ENCODE measurements around the gene TMC2. TPM values are rescaled to one million over a fixed set of nuclear protein-coding genes. Genes with fewer than 3 reads are reported as not detected.
A peak's percentile ranks its signal among the peaks of the same experiment; 100 is the strongest.

TMC2 gene
- total and polyA plus RNA-seq, 8 donors: 0.02 to 0.19 (median 0.09) TPM; not detected in 3

GRCh38 chr20:2624190-2624589 lies 87.8 kb downstream of the TMC2 start:
- intact Hi-C loops (cut with DNase I): no loop called here
- peak in 2 of 4 donors; percentile 35 to 40 for ATAC-seq
- FAIRE-seq: no peak
- TF ChIP-seq CTCF (IDR thresholded peaks at IDR 0.05): no peak
- DNase-seq: no peak
- no peak overlapping the region for H3K4me3 ChIP-seq
- H3K27ac ChIP-seq: no peak overlapping the region
- no peaks in the 10 kb centered on the region for H3K4me1 ChIP-seq
- H3K9me3 ChIP-seq: no peaks in the 10 kb centered on the region
- no peaks in the 10 kb centered on the region for H3K27me3 ChIP-seq
- no peaks in the 10 kb centered on the region for H3K36me3 ChIP-seq
- WGBS, 2 donors: 56 to 65% methylated on average over 4 of the region's 4 CpGs

GRCh38 chr20:2625062-2625461 lies 88.7 kb downstream of the TMC2 start:
- peak in 2 of 4 donors; percentile 34 to 38 for ATAC-seq
- WGBS, 2 donors: 39 to 50% methylated on average over 2 of the region's 2 CpGs
- no peak for DNase-seq
- no peak for FAIRE-seq
- intact Hi-C loops (cut with DNase I): no loop called here
- Histone ChIP-seq H3K36me3 (no peaks in the 10 kb centered on the region), H3K4me1 (no peaks in the 10 kb centered on the region), H3K27ac (no peak overlapping the region), H3K4me3 (no peak overlapping the region), H3K9me3 (no peaks in the 10 kb centered on the region), H3K27me3 (no peaks in the 10 kb centered on the region)
- no peak for TF ChIP-seq CTCF (IDR thresholded peaks at IDR 0.05)

- Histone ChIP-seq H3K4me1 (no peaks in the 10 kb centered on the region), H3K4me3 (no peak overlapping the region), H3K27ac (no peak overlapping the region), H3K9me3 (no peaks in the 10 kb centered on the region), H3K36me3 (no peaks in the 10 kb centered on the region), H3K27me3 (no peaks in the 10 kb centered on the region)
- no peak for ATAC-seq
- DNase-seq: no peak
- no peak for TF ChIP-seq CTCF (IDR thresholded peaks at IDR 0.05)
- WGBS, 2 donors: 52 to 59% methylated on average over 9 of the region's 9 CpGs
- no peak for FAIRE-seq
- intact Hi-C loops (cut with DNase I): no loop called here
Measured at GRCh38 chr20:2626853-2627541, 90.6 kb downstream of the TMC2 start.

GRCh38 chr20:2631228-2631627 lies 94.9 kb downstream of the TMC2 start:
- 18 to 33% methylated on average over 1 of the region's 1 CpG for whole genome bisulfite sequencing, 2 donors
- ATAC-seq (no peak), FAIRE-seq (no peak)

More at GRCh38 chr20:2631228-2631627, 94.9 kb downstream of the TMC2 start:
- Histone ChIP-seq H3K9me3 (no peaks in the 10 kb centered on the region), H3K4me3 (no peak overlapping the region), H3K27me3 (no peaks in the 10 kb centered on the region), H3K36me3 (no peaks in the 10 kb centered on the region), H3K27ac (no peak overlapping the region), H3K4me1 (peaks cover 0 to 2% (median 0%) of the 10 kb centered on the region in 3 donors)
- intact Hi-C loops (cut with DNase I): no loop called here
- no peak for DNase-seq
- TF ChIP-seq CTCF (IDR thresholded peaks at IDR 0.05): no peak

Measured in pancreas (tissue), 10 donors.